Measurements from ENCODE around the gene GNPTAB.
"Not testable (repeated sequence)": the region's sequence is repeated elsewhere in the genome, so short reads cannot be mapped to it uniquely, and the experiment has no call there.

GNPTAB gene

DNA sequence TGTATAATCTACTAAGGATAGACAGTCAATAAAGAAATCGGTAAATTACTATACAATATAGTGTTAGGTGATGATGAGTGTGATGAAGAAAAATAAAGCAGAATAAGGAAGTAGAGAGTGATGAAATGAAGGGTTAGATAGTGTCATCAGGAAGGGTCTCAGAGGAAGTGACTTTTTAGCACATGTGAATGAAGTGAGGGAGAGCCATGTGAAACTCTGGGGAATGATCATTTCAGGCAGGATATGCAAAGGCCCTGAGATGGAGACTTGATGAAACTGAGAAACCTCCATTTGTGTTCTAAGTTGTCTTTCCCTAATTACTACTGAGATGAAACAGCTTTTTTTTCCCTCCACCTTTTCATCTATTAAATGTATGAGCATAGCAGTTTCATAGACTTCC, 19.4 kb upstream of the GNPTAB start:
- DNase-seq, result no peak

DNA sequence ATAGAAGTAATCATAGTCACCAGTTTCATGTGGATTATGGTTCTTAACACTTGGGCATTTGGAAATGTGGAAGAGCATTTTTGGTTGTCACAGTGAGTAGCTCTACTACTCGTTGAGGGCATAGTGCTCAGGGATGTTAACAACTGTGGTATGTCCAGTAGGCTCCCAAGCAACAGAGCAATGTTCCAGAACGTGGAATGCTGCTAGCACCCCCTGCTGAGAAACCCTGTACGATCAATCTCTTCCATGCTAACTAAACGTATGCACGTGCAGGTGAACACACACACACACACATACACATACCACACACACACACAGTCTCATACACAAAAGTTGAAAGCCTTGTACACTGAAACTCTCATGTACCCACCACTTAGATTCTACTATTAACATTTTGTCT, 16.6 kb upstream of the GNPTAB start:
- DNase-seq, result no peak

DNA sequence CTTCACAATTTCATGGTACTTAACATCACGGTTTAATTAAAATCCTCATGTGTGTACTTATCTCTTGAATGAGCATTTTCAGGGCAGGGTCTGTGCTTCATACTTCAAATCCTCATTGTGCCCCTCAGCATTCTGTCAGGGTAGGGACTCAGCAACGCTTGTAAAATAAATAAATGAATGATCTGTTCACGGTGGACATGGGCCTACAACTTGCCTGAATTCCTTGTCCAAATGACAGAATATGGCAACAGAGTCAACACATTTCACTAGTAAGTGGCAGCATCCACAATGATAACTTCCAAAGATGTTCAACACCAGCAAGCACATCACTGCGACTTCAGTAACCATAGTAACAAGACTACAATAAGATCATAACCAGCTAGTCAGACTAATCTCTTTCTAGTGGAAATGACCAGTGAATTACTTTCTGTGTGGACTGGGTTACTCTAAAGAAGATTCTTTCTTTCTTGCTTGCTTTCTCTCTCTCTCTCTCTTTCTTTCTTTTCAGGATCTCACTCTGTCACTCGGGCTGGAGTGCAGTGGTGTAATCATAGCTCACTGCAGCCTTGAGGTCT, 14.5 kb upstream of the GNPTAB start:
- no peak for DNase-seq

DNA sequence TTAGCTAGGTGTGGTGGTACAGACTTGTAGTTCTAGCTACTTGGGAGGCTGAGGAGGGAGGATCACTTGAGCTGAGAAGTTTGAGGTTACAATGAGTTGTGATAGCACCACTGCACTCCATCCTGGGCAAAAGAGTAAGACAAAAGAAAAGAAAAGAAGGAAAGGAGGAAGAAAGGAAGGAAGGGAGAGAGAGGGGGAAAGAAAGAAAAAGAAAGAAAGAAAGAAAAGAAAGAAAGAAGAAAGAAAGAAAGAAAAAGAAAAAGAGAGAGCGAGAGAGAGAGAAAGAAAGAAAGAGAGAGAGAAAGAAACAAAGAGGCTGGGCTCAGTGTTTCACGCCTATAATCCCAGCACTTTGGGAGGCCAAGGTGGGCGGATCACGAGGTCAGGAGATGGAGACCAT, 10.3 kb upstream of the GNPTAB start:
- DNase-seq, result no peak

DNA sequence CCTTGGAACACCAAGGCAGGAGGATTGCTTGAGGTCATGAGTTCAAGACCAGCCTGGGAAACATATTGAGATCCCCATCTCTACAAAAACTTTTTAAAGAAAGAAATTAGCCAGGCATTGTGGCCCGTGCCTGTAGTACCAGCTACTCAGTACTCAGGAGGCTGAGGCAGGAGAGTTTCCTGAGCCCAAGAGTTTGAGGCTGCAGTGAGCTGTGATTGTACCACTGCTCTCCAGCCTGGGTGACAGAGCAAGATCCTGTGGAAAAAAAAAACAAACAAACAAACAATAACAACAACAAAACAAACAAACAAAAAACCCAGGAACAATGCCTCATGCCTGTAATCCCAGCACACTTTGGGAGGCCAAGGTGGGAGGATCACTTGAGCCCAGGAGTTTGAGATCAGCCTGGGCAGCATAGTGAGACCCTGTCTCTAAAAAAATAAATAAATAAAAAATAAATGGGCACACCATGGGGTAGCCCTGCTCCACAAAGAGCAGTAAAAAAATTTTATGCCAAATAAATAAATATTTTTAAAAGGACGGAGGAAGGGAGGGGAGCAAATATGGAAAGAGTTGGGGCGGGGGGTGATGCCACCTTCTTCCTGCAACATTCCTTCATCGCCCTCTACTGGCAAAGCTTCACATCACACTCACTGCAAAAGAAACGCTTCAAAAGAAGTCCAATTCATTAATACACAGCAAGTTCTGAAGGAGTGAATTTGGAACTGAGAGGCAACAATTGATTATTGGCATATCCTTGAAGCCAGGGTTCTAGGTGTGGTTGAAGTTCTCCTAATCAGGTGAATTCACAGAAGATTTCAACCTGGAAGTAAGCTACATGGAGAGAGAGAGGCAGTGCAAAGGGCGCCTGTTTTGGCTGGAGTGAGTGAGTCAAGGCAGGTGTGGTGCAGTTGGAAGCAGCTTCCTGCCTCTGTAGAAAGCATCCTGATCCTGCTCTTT, 8.8 kb upstream of the GNPTAB start:
- peak; percentile 84 for DNase-seq

DNA sequence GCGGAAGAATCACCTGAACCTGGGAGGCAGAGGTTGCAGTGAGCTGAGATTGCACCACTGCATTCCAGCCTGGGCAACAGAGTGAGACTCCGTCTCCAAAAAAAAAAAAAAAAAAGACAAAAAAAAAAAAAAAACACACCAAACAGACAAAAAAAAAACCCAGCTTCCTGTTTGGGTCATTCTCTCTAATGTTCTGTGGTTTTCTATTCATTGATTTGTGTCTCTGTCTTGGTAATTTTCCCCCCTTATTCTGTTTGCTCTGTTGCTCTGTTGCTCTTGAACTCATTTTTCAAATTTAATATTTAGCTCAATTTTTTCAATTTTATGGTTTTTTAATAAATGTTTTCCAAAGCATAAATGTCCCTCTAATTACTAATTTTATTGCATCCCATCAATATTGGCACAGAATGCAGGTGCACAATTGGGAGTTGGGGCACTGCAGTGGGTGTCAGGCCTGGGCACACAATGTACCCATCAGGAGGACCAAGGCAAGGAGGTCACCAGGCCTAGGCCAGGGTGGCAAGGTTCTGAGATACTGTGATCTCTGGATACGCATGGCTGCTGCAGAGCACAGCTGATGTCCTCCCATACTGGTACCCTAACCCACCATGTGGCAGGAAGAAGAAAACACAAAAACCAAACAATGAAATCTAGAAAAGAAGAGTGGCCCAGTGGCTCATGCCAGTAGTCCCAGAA, 8.0 kb upstream of the GNPTAB start:
- DNase-seq, result no peak

DNA sequence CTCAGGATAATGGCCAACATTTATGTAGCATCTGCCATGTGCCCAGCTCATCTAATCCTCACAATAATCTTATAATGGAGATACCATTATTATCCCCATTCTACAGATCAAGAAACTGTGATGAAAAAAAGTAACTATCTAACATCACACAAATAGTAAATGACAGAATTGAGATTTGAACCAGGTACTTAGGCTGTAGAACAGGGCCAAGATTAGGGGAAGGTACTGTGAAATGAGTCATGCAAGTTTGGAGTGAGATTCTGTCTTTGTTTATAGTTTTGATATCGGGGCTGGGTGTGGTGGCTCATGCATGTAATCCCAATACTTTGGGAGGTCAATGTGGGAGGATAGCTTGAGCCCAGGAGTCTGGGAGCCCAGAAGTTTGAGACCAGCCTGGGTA, 1.3 kb upstream of the GNPTAB start:
- no peak for DNase-seq

DNA sequence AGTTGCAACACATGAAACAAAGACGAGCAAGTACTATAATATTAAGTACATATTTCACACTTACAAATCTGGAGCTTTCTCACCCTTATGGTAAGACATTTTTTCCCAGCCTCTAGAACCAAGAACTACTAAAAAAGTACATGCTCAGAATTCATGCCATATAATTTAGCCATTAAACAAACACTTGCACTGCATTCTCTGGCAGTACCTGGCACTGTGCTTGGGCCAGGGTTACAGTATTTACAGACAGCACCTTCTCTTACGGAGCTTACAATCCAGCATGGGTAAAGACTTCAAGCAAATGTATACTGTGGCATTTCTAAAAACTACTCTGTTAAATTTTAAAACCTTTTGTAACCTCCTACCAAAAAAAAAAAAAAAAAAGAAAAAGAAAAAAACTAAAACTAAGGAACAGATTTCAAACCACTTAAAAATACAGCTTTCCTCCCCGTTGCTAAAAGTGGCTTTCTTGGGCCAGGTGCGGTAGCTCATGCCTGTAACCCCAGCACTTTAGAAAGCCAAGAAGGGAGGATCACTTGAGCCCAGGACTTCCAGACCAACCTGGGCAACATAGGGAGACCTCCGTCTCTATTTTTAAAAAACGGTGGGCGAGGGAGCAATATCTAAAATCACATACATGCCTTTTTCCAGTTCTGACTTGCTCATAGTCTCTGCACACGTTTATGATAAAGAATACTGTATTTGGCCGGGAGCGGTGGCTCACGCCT, 956 bp downstream of the GNPTAB start:
- DNase-seq, result no peak

DNA sequence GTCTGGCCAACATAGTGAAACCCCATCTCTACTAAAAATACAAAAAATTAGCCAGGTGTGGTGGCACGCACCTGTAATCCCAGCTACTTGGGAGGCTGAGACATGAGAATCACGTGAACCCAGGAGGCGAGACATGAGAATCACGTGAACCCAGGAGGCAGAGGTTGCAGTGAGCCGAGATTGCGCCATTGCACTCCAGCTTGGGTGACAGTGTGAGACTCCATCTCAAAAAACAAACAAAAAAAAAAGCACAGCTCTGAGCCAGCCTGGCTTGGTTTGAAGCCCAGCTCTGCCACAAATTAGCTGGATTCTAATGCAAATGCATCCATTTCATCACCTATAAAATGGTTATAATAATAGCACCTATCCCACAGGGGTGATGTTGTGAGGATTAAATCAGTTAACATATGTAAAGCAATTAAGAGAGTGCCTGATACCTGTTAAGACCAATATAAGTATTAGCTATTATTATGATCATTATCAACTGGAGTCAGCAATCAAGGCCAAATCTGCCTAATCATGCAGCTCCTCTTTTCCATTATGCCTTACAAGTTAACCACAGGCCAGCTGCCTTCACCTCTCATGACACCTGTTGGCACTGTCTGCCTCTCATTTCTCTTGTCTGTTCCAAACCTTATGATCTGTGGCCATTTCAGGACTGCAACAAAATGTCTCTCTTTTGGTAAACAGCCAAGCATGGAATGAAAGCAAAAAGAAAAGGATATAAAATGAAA, 2.1 kb downstream of the GNPTAB start:
- DNase-seq, result no peak

DNA sequence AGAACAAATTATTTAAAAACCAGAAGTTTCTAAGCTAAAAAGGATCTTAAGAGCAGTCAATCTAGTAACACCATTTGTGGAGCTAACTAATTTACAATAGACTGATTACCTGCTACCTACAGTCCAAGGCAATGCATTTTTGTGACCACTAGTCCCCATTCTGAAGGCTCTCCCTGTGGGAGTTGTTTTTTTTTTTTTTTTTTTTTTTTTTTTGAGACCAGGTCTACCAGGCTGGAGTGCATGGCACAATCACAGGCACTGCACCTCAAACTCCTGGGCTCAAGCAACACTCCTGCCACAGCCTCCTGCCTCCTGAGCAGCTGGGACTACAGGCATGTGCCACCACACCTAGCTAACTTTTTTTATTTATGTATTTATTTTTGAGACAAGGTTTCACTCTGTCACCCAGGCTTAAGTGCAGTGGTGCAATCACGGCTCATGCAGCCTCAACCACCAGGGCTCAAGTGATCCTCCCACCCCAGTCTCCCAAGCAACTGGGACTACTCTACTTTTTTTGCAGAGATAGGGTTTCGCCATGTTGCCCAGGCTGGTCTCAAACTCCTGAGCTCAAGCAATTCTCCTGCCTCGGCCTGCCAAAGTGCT, 3.9 kb downstream of the GNPTAB start:
- DNase-seq, result no peak

DNA sequence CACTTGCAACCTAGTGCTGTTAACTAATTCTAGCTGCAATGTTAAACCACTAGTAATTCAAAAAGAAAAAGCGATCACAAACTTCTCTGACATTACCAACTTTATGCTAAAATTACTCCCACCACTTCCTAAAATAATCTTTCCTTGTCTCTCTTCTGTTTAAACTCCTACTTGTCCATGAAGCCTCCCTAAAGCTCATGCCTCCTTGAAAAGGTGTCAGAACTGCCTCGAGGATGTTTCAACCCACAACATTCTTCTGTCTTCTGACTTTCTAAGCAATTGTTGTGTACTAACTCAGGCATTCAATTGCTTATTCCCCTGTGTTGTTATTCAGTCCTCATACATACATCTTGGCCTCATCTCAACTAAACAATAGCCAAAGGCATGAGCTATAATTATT, 5.9 kb downstream of the GNPTAB start:
- DNase-seq, result no peak

DNA sequence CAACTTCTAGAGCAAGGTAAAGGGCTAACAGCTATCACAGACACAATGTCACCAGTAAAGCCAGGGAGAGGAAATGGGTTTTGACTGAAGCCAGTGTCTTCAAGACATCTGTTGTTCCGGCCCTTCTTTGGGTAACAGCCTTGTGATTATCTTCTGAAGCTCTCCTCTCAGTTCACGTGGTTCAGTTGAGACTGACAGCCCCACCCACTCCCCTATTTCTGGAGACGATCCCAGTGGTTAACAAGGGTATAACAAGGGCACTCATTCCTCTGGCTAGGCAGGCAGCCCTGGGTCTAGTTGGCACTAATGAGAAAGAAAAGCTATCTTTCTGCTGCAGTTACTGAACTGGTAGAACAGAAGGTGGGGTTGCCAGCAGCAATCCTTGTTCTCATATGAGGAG, 6.9 kb downstream of the GNPTAB start:
- DNase-seq, result peak; percentile 70

DNA sequence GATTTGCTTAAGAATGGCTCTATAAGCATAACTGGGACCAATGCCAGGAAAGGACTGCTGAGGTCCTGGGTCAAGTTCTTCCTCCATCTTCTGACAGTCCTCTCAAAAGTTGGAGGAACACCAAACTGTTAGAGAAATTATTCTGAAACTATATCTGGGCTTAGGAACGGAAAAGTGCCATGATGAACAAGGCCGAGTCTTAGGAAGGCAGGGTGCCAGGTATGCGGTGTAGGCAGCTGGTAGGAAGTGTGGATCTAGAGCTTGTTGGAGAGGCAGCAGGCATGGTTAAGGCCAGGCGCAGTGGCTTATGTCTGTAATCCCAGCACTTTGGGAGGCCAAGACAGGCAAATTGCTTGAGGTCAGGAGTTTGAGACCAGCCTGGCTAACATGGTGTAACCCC, 7.7 kb downstream of the GNPTAB start:
- no peak for DNase-seq

DNA sequence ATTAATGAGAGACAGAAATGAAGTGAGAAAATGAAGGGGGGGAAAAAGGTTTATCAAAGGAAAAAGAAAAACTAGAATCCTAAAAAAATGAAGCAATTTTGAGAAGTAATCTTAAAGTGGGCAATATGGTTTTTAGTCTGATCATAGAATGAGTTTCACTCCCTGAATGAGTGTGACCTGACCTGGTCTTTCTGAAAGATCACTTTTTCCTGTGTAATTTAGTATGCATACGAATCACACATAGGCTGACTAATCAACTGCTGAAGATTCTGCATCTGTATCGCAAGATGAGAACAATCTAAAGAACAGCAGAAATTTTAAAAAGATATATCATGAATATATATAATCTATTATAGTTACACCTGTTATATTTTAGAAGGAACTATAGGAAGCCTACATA, 11.3 kb downstream of the GNPTAB start:
- no peak for DNase-seq

DNA sequence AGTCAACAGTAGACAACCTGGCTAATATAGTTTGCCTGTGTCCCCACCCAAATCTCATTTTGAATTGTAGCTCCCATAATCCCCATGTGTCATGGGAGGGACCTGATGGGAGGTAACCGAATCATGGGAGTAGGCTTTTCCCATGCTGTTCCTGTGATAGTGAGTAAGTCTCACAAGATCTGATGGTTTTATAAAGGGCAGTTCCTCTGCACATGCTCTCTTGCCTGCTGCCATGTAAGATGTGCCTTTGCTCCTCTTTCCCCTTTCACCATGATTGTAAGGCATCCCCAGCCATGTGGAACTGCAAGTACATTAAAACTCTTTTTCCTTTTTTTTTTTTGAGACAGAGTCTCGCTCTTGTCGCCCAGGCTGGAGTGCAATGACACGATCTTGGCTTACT, 12.1 kb downstream of the GNPTAB start:
- DNase-seq, result not testable (repeated sequence)

DNA sequence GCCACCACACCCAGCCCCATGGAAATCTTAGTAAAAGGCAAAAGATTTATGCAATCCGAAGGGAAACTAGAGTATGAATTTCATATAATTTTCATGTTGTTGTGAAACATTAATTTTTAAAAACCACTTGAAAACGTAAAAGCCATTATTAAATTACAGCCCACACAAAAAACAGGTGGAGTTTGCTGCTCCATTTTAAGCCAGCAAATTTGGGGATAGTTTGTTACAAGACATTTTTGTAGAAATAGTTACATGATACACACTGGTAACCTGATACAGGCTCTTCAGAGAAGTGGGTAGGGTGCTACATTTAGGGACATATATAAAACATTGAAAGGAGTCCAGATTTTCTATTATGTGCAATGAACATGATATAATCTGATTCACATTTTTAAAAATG, 17.6 kb downstream of the GNPTAB start:
- no peak for DNase-seq

DNA sequence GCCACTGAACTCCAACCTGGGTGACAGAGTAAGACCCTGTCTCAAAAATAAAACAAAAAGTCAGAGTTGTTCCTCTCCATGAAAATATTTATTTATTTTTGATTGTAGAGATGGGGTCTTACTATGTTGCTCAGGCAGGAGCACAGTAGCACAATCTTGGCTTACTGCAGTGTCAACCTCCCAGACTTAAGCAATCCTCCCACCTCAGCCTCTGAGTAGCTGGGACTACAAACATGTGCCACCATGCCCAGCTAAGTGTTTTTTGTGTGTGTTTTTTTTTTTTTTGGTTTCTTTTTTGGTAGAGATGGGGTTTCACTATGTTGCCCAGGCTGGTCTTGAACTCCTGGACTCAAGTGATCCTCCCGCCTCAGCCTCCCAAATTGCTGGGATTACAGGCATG, 18.0 kb downstream of the GNPTAB start:
- not testable (repeated sequence) for DNase-seq

DNA sequence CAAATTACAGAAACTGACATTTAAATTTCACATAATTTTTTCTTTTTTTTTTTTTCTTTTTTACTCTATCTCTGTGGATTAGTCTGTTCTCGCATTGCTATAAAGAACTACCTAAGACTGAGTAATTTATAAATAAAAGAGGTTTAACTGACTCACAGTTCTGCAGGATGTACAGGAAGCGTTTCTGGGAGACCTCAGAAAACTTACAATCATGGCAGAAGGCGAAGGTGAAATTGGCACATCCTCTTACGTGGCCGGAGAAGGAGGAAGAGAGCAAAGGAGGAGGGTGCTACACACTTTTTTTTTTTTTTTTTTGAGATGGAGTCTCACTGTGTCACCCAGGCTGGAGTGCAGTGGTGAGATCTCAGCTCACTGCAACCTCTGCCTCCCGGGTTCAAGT, 19.4 kb downstream of the GNPTAB start:
- DNase-seq, result not testable (repeated sequence)

DNA sequence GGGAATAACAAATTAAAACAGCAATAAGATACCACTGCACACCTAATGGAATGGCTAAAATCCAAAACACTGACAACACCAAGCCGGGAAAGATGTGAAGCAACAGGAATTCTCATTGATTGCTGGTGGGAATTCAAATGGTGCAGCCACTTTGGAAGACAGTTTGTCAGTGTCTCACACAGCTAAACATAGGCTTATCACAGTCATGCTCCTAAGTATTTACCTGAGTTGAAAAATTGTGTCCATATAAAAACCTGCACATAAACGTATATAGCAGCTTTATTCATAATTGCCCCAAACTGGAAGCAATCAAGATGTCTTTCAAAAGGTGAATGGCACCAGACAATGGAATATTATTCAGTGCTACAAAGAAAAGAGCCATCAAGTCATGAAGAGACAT, 21.6 kb downstream of the GNPTAB start:
- DNase-seq, result no peak

DNA sequence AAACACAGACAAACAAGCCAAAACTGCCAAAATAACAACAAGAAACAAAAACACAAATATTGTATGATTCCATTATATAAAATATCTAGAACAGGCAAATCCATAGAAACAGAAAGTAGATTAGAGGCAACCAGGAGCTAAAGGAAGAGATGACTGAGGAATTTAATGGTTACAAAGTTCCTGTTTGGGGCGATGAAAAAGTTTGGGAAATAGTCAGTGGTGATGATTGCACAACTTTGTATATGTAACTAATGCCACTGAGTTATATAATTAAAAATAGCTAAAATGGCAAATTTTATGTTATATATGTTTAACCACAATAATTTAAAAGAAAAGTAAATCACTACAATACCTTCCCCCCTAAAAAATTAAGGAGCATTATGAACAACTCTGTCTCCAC, 24.5 kb downstream of the GNPTAB start:
- no peak for DNase-seq

DNA sequence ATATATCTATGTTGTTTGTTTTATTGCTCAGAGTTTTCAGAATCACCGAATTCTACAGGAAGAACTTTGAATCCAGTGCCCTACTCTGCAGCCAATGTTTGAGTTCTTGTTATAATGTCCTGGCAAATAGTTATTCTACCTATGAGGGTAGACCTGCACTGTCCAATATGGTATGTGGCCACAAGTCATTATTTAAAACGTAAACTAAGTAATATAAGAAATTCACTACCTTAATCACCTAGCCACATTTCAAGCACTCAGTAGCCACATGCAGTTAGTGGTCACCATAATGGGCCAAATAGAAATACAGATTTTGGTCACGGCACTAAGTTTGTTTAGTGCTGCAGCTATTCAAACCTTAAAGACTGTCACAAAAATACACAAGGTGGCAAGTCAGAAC, 26.4 kb downstream of the GNPTAB start:
- DNase-seq, result no peak

DNA sequence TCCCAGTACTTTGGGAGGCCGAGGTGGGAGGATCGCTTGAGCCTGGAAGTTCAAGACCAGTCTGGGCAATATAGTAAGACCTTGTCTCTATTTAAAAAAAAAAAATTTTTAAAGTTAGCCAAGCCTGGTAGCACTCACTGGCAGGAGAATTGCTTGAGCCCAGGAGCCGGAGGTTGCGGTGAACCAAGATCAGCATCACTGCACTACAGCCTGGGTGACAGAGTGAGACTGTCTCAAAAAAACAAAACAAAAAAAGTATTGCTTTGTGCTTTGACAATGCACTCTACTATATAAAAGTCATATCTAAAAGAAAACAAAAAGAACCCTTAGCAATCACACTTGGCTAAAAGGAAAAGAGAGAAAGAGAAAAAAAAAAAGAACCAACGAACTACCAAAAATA, 26.8 kb downstream of the GNPTAB start:
- no peak for DNase-seq

All from eye (tissue), 1 donor.